GM12892 (cell line): ENCODE data around the gene SLC8A2.
"Not testable (repeated sequence)": the region's sequence is repeated elsewhere in the genome, so short reads cannot be mapped to it uniquely, and the experiment has no call there.

Experiments
- DNase-seq: peaks from one replicate; pipeline ENCODE4 v3.0.0; 2011; ENCODE audit not compliant: insufficient read length
- FAIRE-seq: peaks from 2 replicates; lab custom pipeline; 2011; peaks lifted over from hg19 to GRCh38; lab: Jason Lieb, UNC
- POLR2A ChIP-seq: IDR thresholded peaks from 2 replicates; pipeline ENCODE4 v1.6.1; 2011; ENCODE audit warnings: low read depth, low read length, control low read depth
- POLR2AphosphoS5 ChIP-seq: IDR thresholded peaks from 2 replicates; pipeline ENCODE4 v1.6.1; 2011; ENCODE audit warnings: low read depth, low read length, control low read depth
- TAF1 ChIP-seq: IDR thresholded peaks from 2 replicates; pipeline ENCODE4 v1.6.1; 2011; ENCODE audit warnings: low read depth, mild to moderate bottlenecking, control low read depth, low read length, borderline replicate concordance

The SLC8A2 gene

DNA sequence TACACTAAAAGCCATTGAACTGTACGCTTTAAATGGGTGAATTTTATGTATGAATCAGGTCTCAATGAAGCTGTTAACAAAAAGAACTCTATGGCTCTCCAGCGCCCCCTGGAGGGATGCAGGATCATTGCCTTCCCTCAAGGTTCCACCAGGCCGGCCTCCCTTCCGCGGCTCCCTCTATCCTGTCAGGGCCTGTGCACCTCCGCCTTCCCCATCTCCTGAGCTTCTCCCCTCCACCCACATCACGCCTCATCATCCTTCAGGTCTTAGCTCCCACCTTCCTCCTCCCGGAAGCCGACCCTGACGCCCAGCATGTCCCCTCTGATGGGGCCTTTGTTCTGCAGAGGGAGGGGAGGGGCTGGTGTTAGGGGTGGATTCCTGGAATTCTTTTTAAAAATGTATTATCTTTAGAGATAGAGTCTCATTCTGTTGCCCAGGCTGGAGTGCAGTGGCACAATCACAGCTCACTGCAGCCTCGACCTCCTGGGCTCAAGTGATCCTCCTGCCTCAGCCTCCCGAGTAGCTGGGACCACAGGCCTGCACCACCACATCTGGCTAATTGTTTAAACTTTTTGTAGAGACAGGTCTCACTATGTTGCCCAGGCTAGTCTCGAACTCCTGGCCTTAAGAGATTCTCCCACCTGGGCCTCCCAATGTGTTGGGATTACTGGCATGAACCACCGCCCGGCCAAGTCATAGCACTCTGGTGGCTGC lies 80.0 kb downstream of the SLC8A2 start:
- FAIRE-seq (peak; percentile 56), DNase-seq (peak; percentile 64)
- TF ChIP-seq POLR2AphosphoS5 (no peak), TAF1 (no peak)

DNA sequence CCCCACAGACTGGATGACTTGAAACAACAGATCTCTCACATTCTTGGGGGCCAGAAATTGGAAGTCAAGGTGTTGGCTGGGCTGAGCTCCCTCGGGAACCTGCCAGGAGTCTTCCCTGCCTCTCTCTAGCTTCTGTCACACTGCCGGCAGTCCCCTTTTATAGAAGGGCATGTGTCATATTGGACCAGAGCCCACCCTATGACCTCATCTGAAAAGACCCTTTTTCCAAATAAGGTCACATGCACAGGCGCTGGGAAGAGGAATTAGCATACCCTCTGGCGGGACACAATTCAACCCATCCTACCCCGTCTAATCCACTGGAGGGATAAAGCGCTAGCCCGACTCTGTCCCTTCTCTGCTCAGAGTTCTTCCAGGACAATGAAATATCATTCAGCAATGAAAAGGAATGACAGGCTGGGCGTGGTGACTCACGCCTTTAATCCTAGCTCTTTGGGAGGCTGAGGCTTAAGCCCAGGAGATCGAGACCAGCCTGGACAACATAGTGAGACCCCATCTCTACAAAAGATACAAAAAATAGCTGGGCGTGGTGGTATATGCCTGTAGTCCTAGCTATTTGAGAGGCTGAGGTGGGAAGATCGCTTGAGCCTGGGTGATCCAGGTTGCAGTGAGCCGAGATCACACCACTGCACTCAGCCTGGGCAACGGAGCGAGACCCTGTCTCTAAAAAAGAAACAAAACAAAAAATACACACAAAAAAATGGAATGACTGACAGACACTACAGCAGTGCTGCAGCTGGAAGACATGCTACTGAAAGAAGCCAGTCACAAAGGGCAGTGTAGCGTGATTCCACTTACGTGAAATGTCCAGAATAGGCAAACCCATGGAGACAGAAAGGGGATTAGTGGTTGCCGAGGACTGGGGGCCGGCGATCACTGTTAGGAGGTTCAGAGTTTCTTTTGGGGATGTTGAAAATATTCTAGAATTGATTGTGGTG lies 80.9 kb downstream of the SLC8A2 start:
- no peak for FAIRE-seq
- TF ChIP-seq POLR2A (no peak), TAF1 (no peak), POLR2AphosphoS5 (no peak)
- DNase-seq, result no peak

DNA sequence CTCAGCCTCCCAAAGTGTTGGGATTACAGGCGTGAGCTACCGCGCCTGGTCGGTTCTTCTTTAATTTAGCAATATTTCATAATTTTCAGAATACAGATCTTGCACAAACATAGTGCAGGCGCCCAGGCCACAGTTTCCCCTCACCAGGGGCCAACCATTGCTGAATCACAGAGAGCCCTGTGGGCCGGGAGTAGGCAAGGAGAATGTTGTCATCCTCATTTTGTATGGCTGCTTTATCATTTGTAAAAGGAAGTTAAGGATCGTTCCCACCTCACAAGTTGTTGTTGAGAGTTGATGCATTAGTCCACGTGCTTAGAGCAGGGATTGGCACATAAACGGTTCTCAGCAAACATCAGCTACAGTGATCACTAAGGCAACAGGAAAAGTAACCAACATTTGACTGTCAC lies 82.5 kb downstream of the SLC8A2 start:
- FAIRE-seq (no peak), DNase-seq (no peak)
- no peak for TF ChIP-seq TAF1
- no peak for TF ChIP-seq POLR2AphosphoS5
- TF ChIP-seq POLR2A, result no peak

DNA sequence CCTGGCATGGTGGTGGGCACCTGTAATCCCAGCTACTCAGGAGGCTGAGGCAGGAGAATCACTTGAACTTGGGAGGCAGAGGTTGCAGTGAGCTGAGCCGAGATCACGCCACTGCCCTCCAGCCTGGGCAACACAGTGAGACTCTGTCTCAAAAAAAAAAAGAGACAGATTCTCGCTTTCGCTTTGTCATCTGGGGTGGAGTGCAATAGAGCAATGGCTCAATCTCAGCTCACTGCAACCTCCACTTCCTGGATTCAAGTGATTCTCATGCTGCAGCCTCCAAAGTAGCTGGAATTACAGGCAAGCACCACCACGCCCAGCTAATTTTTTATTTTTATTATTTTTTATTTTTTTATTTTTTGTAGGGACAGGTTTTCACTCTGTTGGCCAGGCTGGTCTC lies 83.0 kb downstream of the SLC8A2 start:
- not testable (repeated sequence) for DNase-seq, FAIRE-seq

DNA sequence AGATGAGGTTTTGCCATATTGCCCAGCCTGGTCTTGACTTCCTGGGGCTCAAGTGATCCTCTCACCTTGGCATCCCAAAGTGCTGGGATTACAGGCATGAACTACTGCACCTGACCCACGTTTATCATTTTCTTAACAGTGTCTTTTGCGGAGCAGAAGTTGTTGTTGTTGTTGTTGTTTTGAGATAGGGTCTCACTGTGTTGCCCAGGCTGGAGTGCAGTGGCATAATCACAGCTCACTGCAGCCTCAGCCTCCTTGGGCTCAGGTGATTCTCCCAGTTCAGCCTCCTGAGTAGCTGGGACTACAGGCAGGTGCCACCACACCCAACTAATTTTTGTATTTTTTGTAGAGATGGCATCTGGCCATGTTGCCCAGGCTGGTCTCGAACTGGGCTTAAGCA lies 84.1 kb downstream of the SLC8A2 start:
- DNase-seq, FAIRE-seq: not testable (repeated sequence)

DNA sequence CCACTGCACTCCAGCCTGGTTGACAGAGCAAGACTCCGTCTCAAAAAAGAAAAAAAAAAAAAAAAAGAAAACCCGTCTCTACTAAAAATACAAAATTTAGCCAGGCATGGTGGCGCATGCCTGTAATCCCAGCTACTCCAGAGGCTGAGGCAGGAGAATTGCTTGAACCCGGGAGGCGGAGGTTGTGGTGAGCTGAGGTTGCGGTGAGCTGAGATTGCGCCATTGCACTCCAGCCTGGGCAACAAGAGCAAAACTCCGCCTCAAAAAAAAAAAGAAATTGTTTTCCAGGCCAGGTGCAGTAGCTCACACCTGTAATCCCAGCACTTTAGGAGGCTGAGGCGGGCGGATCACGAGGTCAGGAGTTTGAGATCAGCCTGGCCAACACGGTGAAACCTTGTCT lies 85.1 kb downstream of the SLC8A2 start:
- not testable (repeated sequence) for DNase-seq, FAIRE-seq

DNA sequence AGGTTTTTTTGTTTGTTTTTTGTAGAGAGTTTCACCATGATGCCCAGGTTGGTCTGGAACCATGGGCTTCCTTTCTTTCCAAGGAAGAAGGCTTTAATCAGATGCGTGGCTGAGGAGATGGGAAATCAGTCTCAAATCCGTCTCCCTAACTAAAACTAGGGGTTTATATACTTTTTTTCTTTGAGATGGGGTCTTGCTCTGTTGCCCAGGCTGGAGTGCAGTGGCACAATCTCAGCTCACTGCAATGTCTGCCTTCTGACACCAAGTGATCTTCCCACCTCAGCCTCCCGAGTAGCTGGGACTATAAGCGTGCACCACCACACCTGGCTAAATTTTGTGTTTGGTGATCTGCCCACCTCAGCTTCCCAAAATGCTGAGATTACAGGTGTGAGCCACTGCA lies 87.2 kb downstream of the SLC8A2 start:
- FAIRE-seq, DNase-seq: not testable (repeated sequence)

DNA sequence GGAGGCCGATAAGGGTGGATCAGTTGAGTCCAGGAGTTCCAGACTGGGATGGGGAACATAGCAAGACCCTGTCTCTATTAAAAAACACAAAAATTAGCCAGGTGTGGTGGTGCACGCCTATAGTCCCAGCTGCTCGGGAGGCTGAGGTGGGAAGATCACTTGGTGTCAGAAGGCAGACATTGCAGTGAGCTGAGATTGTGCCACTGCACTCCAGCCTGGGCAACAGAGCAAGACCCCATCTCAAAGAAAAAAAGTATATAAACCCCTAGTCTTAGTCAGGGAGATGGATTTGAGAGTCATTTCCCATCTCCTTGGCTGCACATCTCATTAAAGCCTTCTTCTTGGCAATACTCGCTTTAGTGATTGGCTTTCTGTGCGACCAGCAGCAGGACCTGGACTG lies 87.8 kb downstream of the SLC8A2 start:
- FAIRE-seq, result not testable (repeated sequence)

DNA sequence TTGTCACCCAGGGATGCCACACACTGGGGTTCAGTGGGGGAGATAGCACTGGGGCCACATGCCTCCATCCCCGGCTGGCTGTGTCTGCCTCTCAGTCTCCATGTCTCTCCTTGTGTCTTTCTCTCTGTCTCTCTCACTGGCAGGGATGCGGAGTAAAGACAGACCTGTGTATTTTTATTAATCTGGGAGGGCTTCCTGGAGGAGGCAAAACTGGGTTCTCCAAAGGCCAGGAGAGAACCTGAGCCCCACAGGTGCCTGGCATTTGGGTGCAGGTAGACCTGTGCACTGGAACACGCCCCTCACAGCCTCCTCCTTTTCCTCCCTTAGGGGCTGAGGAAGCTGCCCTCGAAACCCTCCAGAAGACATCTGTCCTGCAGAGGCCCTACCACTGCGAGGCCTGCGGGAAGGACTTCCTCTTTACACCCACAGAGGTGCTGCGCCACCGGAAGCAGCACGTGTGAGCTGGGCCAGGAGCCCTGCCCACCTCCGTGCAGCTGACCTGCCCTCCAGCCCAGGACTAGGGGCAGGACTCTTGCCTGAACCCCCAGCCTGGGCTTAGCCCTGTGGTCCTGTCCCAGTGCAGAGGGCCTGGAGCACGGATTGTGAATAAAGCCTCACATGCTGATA lies 89.9 kb downstream of the SLC8A2 start:
- TF ChIP-seq TAF1 (no peak), POLR2AphosphoS5 (no peak), POLR2A (no peak)
- FAIRE-seq (no peak), DNase-seq (no peak)

More for the DNA sequence above, 87.8 kb downstream of the SLC8A2 start:
- not testable (repeated sequence) for DNase-seq

DNA sequence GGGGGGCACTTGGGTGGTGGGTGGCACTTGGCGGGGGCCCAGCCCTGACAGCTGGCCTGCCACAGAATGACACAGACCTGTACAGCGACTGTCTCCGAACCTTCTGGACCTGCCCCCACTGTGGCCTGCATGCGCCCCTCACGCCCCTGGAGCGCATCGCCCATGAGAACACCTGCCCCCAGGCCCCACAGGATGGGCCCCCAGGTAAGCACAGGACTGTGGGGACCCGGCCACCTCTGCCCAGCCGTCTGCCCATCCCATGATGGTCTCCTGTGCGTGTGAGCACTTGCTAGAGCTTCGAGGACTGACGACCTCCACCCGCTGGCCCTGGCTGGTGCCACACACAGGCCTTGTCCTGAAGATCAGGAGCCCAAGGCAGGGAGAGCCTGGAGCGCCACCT lies 90.6 kb downstream of the SLC8A2 start:
- no peak for FAIRE-seq
- TF ChIP-seq TAF1, result no peak
- TF ChIP-seq POLR2A, result no peak
- TF ChIP-seq POLR2AphosphoS5, result no peak

DNA sequence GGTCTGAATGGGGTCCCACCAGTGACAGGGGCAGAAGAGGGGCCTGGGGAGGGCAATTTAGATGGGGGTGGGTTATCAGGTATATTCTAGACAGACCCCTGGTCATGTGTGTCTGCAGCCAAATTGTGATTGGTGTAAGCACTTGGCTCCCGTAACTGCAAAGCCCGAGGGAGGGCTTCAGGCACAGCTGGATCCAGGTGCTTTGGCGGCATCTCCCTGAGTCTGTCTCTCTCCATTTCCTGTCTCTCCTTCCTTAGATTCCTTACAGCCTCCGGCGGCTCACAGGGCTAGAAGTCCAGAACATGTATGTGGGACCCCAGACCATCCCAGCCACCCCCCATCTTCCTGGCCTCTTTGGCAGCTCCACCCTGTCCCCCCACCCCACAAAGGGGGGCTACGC lies 91.1 kb downstream of the SLC8A2 start:
- no peak for TF ChIP-seq TAF1
- TF ChIP-seq POLR2A, result no peak
- no peak for TF ChIP-seq POLR2AphosphoS5
- FAIRE-seq (no peak), DNase-seq (no peak)

More for the DNA sequence above, 90.6 kb downstream of the SLC8A2 start:
- DNase-seq, result no peak

DNA sequence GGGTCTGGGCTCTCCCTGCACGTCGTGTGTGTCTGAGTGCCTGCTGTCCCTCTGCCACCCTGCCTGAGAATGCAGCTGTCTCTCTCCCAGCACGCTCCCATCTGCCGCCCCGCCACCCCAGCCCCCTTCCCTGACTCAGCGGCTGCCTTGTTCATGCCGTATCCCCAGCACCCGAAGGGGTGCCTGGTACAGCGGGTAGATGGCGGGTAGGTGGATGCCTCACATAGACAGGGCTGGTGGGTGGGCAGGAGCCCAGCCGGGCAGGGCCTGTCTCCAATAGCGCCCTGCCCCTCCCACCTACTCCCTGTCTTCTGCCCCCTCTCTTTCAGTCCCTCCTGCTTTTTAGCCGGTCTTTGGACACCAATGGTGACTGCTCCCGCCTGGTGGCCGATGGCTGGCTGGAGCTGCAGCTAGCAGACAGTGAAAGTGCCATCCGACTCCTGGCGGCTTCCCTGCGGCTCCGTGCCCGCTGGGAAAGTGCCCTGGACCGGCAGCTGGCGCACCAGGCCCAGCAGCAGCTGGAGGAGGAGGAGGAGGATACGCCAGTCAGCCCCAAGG lies 92.2 kb downstream of the SLC8A2 start:
- FAIRE-seq, result no peak
- TF ChIP-seq TAF1 (no peak), POLR2AphosphoS5 (no peak), POLR2A (no peak)
- no peak for DNase-seq

DNA sequence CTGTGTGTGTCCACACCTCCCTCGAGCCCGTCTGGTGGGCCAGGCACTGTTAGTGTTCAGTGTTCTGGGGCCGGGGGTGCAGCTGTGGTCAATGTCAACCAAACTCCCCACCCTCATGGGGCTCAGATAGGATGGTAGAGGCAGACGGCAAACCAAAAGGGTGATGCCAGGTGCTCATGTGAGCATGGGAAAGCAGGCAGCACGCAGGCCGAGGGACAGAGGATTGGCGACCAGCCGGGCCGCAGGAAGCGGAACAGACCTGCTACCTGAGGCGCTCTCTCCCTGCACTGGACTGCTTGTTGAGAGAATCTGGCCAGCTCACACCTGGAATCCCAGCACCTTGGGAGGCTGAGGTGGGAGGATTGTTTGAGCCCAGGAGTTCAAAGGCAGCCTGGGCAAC lies 93.4 kb downstream of the SLC8A2 start:
- FAIRE-seq, result no peak
- no peak for TF ChIP-seq TAF1
- no peak for TF ChIP-seq POLR2A
- TF ChIP-seq POLR2AphosphoS5, result no peak

More for the DNA sequence above, 93.4 kb downstream of the SLC8A2 start:
- no peak for DNase-seq
